GM19099 (cell line): ENCODE measurements around the gene FAM83D.

Experiments
- POLR2A ChIP-seq: IDR thresholded peaks from 3 replicates; pipeline ENCODE4 v1.6.1; 2011; ENCODE audit warnings: low read depth; ENCODE audit not compliant: insufficient read length; ENCODE audit errors: extremely low read depth

The FAM83D gene

DNA sequence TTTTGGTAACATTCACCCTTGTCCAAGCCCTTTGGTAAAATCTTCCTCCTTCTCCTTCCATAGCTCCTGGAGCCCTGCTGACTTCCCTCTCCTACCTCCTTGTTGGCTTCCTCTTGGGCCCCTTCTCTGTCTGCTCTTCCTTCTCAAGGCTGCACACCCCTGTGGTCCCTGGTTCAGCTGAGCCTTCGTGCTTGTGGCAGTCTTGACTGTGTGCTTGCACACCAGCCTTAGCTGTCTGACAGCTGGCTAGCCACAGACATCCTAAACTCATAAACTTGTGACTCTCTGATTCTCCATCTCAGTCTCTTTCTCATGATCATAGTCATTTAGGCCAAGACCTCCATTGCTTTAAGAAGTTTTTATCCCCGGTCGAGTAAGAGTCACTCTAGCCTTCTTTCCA lies 73.0 kb downstream of the FAM83D start:
- TF ChIP-seq POLR2A: no peak

DNA sequence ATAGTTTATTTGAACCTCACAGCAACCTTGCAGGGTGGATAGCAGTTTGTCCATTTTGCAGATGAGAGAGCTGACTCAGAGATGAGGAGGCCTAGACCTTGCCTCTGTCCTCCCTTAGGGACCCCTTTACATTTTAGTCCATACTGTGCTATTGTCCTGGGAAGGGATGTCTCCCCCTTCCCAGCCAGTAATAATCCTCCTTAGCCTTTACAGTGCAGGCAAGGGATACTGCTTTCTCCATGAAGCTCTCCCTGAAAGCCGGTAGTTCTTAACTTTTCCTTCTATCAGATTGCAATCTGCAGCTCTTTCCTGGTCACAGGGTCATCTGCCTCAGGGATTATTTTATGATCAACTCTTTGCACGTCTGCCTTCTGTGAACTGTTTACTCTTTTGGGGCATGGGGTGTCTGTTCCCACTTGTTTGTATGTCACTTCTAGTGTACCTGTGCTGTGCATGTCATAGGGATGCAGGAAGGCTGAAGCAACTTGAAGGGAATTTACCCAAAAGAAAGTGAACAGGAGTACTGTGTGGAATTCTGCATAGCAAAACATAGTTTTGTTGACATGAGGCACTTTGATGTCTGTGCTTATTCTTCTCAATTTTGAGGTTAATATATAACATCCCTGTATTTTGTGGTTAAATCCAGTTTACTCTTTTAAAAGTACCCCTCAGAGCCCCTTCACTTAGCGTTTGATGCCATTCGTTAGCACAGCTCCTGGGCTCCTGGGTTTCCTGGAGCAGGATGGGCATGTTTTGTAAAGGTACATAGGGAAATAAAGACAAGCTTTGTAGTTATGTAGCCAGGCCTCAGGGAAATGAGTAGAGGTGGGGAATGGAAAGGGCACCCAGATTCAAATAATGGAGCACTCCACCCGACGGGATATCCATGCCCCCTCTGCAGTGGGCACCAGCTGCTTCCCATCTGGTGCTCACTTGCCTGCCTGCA lies 74.0 kb downstream of the FAM83D start:
- no peak for TF ChIP-seq POLR2A
